ENCODE measurements around the gene YIF1B.

The YIF1B gene

DNA sequence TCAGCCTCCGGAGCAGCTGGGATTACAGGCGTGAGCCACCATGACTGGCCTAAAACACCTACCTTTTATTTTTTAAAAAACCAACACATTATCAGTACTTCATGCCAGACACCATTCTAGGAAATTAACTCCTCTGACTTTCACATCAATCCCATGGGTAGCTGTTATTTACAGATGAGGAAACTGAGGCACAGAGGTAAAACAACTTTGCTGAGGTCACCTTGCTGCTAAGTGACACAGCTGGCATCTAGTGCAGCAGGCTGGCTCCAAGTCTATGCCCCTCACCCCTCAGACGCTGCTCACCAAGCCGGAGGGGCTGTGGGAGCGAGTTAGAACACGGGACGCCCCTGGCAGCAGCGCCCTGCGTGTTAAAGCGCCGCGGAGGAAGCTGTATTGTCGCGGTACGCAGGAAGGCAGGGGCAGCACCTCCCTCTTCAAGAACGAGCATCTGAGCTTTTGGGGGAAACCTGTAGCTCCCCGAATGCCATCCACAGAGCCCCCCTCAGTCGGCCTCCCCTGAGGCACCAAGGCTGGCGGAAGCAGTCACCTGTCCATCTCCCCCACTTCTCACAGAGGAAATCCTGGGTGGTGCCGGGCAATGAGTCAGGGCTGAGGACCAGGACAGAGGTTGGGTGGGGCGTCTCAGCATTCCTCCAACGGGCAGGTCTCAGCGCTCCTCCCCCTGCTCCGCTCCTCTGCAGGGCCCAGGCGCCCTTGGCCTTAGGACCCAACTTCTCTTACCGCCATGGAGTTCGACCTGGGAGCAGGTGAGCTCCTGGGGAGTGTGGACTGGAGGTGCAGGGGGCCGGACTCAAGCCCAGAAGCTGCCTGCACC is 12.0 kb downstream of the YIF1B start, which contains the start of gene C19orf33:
Gene C19orf33 (plus strand): TSS at position 735 of the 835 bp plus-strand sequence. CDS start 11 bp downstream, at position 746.
- DNase-seq: no peak

DNA sequence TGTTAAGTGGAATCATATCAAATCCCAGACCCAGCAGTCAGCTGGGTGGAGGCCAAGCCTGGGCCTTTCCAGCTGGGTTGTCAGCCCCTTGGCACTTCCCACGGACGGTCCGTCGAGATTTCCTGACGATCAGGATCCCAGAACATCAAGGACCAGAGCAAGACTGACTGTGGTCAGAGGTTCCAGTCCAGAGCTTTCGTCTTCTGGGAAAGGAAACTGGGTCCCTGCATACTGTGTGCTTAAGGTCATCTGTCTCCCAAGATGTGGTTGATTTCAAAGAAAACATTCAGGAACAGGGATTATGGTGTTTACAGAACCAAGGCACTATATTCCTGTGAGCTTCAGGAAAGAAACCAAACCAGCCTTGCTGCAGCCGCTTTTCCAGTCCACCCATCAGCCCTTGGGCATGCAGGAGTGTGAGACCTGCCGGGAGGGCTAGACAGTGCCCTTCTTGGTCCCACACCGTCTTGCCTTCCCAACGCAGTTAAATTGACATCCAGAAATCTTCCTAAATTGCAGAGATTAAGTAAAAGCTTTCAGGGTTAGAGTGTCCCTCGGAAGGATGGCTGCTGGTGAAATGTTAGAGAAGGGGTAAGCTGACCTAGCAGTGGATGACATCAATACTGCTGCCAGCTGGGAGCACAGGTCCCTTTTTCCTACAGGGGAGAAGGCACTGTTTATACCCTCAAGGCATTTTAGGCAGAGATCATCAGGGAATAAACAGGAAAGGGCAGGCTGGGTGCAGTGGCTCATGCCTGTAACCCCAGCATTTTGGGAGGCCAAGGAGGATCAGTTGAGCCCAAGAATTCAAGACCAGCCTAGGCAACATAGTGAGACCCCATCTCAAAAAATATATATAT is 16.7 kb downstream of the YIF1B start:
- DNase-seq: no peak

DNA sequence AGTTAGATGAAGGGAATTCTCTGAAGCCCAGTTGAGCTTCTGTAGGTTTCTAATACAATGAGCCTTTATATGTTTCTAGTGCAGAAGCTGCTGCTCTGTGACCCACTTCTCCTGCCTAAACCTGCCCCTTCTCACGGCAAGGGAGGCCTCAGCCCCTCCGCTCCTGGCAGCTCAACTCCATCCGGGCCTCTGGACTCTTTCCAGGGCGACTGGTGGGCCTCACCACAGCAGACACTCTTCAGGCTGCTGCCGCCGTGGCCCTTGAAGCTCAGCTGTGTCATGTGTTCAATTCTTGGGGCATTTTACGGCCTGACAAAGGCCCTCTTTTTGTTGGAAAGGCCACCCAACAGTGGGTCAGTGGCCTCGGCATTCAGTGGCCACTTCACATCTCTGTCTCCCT is 21.7 kb downstream of the YIF1B start:
- DNase-seq: no peak

DNA sequence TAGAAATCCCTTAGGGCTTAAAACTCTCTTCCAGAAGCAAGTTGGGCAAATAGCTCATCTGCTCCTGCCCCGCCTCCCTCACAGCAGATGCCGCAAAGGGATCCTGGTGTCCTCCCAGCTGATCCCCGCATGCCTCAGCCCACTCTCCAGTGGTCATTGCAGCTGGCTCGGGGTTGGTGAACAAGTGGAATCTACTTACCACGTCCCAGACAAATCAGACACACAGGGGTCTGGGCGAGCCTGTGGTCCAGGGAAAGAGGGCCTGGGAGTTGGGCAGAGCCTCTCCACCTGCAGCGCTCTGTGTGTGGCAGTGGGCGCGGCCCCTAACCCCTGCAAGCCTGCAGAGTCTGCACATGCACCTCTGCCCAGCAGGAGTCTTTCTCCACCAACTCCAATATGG is 22.5 kb downstream of the YIF1B start:
- DNase-seq: no peak

DNA sequence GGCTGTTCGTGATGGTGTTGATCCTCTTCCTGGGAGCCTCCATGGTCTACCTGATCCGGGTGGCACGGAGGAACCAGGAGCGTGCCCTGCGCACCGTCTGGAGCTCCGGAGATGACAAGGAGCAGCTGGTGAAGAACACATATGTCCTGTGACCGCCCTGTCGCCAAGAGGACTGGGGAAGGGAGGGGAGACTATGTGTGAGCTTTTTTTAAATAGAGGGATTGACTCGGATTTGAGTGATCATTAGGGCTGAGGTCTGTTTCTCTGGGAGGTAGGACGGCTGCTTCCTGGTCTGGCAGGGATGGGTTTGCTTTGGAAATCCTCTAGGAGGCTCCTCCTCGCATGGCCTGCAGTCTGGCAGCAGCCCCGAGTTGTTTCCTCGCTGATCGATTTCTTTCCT is 23.9 kb downstream of the YIF1B start:
- DNase-seq: no peak

DNA sequence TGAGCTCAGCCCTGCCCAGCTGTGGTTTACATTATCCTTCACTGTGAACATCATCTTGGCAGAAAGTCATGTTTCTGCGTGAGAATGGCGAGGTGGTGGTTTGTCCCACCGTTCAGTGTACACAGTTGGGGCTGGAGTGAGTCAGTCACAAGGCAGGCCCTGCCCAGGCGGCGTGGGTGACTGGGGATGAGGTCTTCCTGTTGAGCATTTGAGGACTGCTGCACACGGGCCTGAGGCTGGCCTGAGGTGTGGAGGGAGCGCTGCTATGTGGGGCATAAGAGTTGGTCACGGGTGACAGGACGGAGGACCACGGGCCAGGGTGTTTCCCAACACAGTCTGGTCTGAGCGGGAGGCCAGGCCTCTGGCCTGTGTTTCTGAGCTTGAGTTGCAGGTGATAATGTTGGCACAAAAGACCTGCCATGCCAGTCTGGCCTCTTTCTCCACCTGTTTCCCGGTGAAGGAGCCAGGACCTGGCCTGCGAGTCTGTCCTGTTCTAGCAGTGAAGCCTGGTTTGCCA is 25.1 kb downstream of the YIF1B start:
- DNase-seq: no peak

DNA sequence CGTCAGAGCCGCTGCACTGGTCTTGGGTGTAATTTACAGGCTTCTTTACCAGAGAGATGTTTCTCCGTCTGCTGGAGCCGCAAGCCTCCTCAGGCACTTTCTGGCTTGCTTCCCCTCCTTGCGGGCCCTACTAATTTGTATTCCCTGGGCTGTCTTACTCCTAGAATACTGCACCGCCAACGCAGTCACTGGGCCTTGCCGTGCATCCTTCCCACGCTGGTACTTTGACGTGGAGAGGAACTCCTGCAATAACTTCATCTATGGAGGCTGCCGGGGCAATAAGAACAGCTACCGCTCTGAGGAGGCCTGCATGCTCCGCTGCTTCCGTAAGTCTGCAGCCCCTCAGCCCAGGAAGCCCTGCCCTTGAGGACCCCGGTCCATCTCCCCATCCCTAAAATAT is 25.8 kb downstream of the YIF1B start:
- no peak for DNase-seq

DNA sequence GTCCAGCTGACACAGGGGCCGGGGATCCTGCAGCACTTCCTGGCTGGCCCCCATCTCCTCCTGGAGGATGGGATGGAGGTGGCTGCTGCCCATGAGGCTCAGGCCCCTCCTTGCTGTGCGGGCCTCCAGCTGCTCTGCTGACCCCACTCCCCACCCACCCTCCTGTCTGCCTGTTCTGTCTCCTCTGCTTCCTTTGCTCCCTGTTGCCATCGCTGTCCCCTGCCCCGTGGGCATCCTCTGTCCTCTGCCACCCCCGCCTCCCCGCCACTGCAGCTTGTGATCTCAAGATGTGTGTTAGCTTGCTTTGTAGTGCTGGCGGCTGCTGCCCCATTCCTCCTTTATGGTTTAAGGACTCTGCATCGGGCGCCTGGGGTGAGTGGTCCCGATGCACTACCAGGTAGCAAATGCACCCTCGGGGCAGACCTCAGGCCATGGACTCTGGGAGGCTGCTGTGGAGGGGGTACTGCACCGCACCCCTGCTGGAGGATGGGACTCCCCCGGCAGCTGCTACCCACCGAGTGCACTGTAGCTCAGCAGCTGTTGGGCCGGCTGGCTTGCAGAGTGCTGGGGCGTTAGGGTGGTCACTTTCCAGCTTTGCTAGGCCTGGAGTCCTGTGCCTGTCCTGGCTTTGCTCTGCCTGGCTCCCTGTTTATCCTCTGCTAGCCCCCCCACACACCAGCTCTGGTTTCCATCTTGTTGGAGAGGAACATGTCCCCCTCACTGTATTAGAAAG is 27.5 kb downstream of the YIF1B start:
- no peak for DNase-seq

DNA sequence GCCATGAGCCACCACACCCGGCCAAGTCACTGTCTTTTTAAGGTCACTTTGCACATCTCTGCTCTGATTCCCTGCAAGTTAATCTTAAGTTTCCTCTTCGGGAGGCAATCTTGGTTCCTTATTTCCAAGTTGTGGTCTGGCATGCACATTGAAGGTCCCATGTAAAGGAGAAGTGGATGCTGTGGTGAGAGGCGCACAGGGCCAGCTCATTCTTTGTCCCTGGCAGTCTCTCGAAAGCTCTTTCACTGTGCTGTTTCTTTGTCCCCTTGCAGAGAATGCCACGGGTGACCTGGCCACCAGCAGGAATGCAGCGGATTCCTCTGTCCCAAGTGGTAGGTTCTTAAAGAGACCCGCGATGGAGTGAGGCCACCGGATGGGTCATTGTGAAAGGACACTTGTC is 28.1 kb downstream of the YIF1B start:
- DNase-seq: no peak

DNA sequence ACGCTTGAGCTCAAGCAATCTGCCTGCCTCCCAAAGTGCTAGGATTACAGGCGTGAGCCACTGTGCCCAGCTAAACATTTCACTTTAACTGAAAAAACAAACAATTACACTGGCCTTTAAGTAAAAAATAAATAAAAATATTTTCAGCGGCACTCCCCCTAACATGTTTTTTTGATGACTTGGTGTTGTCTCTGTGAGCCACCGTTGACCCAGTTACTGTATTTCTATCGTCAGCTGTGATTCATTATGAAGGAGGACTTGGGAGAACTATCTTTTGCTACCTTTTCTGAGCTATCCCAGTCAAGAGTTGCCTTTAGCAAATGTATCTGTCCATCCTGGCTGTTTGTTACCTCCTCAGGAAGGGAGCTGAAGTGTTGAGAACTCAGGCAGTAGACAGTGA is 30.2 kb downstream of the YIF1B start:
- DNase-seq: no peak

DNA sequence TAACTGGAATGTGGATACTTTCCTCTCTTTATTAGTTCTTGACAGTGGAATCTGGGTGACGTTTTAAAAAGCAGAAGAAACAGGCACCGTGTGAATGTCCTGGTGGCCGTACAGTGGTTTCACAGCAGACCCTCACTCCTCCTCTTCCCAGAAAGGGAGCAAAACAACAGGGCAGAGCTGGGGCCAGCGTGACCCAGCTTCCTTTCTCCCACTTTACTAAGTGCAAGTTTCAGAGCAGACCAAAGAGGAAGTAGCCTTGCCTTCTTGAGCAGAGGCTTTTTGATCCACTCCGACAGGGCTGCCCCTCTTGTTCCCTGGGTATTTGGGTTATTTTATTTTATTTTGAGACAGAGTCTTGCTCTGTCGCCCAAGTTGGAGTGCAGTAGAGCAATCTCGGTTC is 31.3 kb downstream of the YIF1B start:
- DNase-seq: no peak

DNA sequence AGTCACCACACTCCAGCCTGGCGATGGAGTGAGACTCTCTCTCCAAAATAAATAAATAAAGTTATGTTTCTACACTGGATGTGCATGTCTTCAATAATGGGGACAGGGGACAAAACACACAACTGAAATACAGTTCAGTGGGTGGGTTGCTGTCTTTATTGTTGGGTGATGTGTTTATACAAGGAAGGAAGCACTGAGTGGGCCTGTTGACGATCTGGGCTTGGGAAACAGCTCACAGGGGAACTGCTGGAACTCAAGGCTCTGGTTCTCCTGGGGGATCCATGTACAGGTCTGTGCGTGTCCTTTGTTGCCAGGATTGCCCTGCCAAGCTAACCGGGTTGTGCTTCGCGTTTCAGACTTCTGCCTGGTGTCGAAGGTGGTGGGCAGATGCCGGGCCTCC is 32.5 kb downstream of the YIF1B start:
- DNase-seq: no peak

DNA sequence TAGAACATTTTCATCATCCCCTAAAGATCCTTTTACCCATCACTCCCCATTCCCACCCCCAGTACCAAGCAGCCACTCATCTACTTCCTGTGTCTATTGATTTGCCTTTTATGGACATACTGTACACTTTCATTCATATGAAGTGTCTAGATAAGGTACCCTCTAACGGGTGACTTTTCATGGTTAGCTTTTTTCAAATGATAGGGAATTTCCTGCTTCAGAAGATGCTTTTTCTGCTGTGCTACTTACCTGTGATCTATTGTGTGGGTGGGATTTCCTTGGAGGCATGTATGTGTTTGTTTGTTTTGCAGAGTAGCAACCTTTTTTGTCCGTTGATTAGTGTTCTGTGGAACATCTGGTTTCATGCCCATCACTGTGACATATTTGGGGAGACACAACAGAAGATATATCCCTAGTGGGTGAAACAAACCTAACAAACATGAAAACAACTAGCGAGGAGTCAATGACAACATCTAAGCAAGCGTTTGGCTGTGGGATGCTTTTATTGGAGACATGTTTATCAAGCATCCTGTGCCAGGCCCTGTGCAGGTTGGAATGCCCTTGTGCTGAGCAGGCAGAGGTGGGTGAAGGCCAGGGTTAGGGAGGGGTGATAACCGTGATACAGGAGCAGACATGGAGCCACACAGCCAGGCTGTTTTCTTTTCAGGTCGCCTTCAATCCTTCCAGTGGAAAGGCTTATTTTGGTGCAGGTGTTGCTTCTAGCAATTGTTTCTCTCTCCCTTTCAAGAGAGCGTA is 33.8 kb downstream of the YIF1B start:
- no peak for DNase-seq

DNA sequence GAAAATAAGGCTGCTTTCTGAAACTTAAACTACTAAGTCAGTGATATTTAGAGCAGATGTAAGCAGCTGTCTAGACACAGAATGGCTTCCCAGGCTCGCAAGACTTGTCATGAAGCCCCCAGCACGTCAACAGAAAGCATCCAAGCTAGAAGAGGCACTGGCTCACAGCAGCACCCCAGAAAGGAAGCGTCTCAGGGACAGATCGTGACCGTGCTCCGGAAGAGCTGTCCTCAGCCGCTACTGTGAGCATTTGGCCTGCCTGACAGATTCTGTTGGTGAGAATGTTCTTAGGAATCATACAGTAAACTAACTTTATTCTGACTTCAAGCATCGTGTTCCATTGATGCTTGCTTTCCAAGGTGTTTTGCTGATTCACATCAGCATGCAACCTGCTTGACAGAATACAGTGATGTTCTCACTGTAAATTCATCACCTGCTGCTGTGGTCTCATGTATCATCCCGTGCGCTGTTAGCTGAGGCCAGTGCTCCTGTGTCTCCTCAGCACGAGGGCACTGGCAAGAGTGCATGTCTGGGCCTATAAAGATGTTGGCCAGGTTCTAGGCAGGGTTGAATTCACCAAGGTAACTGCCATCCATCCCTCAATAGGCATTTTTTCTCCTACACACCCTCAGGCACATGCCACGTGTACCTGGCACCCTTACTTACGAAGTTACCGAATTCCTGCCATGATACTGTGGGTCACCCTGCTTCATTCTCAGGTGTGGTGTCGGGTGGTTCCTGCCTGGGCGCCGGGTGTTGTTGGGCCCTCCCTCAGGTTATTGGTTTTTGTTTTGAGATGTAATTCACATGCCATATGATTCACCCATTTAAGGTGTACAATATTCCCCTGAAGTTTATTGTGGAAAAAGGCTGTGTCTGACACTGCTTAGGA is 35.5 kb downstream of the YIF1B start:
- no peak for DNase-seq

DNA sequence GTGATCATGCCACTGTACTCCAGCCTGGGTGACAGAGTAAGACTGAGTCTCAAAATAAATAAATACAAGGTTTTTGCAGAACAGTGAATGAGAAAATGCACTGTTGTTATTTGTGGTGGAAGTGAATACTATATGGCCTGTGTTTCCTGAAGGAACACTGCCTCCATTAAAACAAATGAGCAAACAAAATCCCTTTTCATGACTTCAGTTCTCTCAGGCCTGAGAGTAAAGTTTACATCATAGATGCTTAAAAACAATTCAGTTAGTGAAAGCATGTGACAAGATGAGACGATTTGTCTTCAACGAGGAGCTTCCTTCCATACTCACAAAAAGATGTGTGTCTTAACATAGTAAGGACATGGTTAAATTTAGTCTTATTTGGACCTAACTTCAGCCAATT is 37.0 kb downstream of the YIF1B start:
- DNase-seq: no peak

DNA sequence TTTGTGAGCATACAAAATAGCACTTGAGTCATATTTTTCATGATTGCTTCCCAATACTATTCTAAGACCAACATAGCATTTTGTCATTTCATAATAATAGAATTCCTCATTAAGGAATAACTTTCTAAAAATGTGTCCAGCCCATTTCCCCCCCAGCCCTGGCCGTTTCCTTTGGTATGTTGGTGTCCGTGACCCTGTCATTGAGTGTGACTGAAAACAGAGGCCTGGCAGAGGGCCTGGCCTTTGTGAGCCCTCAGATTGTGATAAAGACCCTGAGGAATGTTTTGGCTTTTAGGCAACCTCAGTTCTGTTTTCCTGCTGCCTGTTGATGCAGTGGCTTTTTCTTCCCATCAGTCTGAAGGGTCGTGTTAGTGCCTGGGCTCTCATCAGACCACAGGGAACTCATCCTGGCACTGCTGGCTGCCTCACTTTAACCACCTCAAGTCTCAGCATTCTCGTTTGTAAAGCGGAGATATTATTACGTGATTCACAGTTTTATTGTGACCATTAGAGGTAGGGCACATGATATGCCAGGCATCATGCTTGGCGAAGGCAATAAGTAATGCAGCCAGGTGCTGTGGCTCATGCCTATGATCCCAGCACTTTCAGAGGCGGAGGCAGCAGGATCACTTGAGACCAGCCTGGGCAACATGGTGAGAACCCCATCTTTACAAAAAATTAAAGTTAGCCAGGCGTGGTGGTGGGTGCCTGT is 37.6 kb downstream of the YIF1B start:
- no peak for DNase-seq

DNA sequence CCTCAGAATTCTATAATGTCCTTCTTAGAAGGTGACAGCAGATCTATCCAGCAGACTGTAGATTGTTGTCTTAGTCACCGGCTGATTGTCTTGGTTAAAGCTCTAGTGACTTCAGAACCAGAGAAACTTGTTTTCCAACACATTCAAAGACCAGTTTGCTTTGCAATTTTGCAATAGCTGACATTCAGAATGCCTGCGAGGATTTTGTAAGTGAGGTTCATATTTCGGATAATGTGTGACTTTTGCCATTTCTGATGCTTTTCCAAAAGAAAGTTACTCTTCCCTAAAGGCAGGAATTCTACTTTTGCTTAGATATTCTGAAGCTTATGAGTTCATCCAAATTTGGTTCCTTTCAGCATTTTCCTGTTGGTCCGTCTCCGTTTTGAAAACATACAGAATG is 38.2 kb downstream of the YIF1B start:
- DNase-seq: no peak

DNA sequence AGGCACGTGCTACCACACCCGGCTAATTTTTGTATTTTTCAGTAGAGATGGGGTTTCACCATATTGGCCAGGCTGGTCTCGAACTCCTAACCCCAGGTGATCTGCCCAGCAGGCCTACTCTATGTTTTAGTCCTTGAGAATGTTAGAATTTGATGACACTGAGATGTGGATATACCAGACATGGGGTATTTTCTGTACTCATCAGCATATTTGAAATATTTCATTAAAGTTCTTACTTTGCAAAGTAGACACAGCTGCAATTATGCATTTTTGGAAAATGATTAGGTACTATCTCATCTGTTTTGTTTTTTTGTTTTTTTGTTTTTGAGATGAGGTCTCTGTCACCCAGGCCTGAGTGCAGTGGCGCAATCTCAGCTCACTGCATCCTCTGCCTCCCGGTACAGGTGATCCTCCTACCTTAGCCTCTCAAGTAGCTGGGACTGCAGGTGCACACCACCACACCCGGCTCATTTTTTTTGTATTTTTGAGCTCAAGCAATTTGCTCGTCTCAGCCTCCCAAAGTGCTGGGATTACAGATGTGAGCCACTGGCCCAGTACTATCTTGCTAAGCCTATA is 38.7 kb downstream of the YIF1B start:
- no peak for DNase-seq

DNA sequence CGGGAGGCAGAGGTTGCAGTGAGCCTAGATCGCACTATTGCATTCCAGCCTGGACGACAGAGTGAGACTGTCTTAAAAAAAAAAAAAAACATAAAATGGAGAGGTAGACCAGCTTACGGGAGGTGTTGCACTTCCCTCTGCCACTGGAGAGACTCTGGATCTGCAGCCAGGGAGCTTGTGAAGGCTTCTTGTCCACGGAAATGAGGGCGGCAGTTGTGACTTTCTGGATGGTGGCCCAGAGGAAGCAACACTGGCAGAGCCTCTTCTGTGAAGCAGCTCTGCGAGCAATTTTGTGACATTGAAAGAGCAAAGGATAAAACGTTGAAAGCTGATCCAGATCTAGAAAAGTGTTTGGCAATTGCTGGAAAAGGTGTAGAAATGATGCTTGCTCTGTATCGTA is 41.0 kb downstream of the YIF1B start:
- no peak for DNase-seq

DNA sequence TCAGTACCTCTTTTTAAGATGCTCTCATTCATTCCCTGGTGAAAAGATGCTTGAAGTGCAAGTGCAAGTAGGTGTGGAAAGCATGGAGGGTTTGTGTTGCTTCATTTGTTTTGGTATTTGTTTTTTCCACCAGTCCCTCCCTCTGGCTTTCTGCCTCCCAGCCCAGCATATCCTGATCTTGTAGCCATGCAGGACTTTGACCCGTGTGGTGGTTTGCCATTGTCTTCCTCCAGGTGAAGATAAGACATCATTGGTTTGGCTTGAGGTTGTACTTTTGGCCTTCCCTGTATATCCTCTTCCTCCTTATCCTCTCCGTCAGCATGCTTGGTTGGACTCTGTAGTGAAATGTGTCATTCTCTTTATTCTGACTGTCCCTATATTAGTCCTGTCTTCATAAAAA is 42.2 kb downstream of the YIF1B start:
- no peak for DNase-seq

Data from activated CD4-positive, alpha-beta T cell treated with anti-CD3 and anti-CD28 coated beads for 4 hours (primary cell).